ENCODE measurements around the gene APOBEC3H.
"Not testable (repeated sequence)": the region's sequence is repeated elsewhere in the genome, so short reads cannot be mapped to it uniquely, and the experiment has no call there.

APOBEC3H gene

DNA sequence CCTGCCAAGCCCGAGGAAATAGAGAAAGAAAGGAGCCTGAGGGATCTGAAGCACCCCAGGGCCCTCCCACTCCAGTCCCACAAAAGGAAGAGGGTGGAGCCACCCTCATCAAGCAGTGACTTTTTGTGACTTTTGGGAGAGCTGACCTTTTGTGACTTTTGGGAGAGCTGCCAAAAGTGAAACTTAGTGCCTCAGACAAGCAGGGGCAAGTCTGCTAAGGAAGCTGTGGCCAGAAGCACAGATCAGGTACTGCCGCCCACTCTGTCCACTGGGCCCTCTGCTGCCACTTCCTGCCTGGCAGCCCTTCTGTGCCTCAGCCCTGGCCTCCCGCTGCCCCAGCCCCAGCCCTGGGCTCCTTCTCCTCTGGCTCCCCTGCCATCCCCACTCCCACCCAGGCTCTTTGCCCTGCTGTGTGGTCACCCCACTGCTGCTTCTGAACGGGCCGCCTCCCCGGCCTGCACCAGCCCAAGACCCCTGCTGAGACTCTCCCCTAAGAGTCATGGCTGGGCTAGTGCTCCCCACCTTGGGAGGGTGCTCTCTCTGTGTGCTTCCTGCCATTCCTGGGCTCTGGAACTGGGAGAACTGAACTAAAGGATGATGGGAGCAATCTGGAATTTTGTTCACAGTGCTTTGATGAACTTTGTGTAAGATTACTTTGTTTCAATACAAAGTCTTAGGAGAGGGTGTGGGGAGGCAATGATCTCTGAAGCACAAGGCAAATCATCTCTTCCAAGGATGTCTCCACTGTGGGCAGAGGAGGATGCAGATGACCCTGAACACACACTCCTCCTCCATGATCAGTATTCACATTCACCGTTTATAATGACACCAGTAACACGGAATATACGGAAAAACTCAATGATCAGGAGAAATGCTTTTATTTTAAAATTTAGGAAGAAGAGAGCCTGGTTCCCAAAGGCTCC is at the start of gene APOBEC3H:
TSS of gene APOBEC3H (plus strand) at position 147 of the 923 bp plus-strand sequence. CDS start 3,035 bp downstream, outside the sequence.
- DNase-seq = no peak

DNA sequence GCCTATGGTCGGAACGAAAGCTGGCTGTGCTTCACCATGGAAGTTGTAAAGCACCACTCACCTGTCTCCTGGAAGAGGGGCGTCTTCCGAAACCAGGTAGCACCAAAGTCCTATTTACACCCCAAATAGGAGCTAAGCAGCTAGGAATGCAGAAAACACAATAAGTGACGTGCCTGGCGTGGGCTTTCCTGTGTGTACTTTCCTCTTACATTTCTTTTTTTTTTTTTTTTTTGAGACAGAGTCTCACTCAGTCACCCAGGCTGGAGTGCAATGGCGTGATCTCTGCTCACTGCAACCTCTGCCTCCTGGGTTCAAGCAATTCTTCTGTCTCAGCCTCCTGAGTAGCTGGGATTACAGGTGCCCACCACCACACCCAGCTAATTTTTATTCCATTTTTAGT is 47.6 kb upstream of the APOBEC3H start:
- DNase-seq = not testable (repeated sequence)

DNA sequence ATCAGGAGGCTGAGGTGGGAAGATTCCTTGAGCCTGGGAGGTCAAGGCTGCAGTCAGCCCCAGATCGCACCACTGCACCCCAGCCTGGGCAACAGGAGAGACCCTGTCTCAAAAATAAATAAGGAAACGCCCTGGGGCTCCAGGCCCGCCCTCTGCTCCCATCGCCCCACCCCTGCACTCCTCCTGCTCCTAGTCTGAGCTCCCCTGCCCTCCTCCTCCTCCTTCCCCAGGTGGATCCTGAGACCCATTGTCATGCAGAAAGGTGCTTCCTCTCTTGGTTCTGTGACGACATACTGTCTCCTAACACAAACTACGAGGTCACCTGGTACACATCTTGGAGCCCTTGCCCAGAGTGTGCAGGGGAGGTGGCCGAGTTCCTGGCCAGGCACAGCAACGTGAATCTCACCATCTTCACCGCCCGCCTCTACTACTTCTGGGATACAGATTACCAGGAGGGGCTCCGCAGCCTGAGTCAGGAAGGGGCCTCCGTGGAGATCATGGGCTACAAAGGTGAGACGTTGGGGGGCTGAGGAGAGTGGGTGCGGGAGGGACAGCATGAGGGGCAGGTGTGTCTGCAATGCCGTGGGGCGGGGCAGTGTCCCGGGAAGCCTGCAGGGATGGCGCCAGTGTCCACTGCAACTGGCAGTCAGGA is 45.1 kb upstream of the APOBEC3H start:
- not testable (repeated sequence) for DNase-seq

DNA sequence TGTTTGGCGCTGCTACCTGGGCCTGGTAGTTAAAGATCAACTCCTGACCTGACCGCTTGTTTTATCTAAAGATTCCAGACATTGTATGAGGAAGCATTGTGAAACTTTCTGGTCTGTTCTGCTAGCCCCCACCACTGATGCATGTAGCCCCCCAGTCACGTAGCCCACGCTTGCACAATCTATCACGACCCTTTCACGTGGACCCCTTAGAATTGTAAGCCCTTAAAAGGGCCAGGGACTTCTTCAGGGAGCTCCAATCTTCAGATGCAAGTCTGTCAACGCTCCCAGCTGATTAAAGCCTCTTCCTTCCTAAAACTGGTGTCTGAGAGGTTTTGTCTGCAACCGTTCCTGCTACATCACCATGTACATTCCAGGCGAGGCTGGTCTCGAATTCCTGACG is 41.4 kb upstream of the APOBEC3H start:
- no peak for DNase-seq

DNA sequence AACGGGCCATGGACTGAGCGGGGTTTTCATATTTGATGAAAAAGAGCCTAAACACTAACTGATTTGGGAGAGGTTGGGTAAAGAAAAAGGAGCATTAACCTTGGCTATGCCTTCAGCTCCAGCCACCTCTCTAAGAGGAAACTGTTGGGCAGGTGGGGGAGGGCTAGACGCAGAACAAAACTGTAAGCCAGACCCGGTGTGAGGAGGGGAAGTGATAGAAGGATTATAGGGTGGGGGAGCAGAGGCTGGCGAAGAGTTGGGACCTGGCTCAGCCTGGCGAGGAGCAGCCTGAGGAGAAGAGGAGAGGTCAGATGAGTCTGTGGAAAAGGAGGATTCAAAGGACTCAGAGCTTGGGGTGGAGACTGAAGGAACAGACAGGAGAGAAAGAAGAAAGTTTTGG is 35.8 kb upstream of the APOBEC3H start:
- DNase-seq = not testable (repeated sequence)

DNA sequence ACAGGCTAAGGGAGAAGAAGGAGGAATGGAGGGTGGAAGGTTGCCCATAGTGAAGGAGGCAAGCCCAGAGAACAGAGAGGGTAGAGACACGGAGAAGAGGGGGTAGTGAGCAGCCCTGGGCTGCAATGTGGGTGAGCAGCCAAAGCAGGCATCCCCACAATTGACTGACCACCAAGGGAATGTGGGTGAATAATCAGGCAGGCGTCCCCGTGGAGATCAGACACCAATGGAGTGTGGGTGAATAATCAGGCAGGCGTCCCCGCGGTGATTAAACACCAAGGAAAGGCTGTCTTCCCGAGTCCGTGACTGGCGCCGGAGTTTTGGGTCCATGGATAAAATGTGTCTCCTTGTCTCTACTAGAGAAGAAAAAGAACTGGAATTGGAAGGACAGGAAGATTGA is 35.1 kb upstream of the APOBEC3H start:
- DNase-seq = not testable (repeated sequence)

DNA sequence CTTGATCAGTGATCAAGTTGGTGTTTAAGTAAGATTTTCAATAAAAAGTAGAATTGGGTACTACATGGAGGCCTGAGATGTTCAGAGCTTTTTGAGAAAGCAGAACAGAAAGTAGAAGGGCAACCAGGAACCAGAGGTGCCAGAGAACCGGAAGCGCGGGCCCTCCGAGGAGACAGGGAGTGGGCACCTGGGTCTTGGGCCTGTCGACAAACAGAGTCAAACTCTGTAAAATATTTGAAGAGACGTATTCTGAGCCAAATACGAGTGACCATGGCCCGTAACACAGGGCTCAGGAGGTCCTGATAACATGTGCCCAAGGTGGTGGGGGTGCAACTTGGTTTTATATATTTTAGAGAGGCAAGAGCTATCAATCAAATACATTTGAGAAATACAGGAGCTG is 33.1 kb upstream of the APOBEC3H start:
- DNase-seq = not testable (repeated sequence)

DNA sequence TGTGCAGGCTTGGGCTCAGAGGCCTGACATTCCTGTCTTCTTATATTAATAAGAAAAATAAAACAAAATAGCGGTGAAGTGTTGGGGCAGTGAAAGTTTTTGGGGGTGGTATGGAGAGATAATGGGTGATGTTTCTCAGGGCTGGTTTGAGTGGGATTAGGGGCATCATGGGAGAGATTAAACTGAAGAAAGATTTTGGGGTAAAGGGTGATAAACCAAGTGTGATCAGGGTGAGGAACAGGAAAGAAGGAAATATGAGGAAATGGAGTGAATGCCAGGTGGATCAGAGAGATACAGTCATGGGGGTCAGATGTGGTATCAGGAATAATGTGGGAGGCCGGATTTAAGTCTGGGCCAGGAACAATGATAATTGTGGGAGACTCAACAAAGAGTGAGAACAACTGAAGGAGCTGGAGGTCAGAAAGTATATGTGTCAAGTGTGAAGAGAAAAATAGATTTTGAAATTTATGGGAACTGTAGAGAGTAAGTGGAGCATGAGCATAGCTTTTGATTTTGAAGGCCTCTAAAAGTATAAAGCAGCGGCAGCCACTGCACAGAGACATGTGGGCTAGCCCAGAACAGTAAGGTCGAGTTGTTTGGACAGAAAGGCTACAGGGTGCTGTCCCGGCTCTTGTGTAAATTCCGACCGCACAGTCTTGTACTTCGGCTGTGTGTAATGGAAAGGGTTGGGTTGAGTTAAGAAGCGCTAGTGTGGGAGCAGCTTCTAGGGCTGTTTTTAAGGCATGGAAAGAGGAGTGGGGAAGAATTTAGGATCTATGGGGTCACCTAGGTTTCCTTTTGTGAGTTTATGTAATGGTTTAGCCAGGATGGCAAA is 30.4 kb upstream of the APOBEC3H start:
- DNase-seq = not testable (repeated sequence)

DNA sequence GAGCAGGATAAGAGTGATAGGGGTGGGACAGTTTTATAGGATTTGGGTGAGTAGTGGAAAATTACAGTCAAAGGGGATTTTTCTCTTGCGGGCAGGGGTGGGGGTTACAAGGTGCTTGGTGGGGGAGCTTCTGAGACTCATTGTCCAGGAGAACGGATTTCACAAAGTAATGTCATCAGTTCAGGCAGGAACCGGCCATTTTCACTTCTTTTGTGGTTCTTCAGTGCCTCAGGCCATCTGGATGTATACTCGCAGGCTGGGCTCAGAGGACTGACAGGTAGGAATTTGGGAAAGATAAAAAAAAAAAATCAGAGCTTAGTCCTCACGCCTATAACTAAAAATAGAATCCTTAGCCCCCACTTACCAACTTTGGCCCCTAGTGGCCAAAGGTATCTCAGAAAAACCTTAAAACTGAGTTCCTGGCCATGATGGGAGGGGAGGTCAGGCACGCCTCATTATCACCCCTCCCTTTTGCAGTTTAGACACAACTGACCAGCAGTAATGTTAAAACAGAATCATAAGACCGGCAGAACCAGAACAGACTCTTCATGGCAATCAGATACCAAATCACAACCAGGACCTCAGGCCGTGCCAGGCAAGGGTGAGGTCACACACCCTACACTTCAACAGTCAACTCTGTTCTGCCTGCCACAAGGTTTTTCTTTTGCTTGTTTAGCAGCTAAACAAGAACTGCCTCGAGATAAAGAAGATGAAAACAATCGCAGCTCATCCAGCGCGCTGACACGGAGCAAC is 28.8 kb upstream of the APOBEC3H start:
- no peak for DNase-seq

DNA sequence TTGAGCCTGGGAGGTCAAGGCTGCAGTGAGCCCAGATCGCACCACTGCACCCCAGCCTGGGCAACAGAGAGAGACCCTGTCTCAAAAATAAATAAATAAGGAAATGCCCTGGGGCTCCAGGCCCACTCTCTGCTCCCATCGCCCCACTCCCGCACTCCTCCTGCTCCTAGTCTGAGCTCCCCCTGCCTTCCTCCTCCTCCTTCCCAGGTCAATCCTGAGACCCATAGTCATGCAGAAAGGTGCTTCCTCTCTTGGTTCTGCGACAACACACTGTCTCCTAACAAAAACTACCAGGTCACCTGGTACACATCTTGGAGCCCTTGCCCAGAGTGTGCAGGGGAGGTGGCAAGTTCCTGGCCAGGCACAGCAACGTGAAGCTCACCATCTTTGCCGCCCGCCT is 26.9 kb upstream of the APOBEC3H start:
- no peak for DNase-seq

DNA sequence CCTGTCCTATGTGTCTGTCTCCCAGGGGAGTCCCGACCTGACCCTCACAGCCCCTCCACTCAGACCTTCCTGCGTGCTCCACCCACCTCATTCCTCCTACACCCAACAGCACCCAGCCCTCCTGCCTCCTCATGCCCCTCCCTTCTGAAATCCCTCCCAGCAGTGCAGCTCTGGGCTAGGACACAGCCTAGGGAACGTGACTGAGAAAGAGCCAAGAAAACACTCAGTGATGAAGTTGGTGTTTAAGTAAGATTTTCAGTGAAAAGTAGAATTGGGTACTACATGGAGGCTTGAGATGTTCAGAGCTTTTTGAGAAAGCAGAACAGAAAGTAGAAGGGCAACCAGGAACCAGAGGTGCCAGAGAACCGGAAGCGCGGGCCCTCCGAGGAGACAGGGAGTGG is 24.5 kb upstream of the APOBEC3H start:
- not testable (repeated sequence) for DNase-seq

DNA sequence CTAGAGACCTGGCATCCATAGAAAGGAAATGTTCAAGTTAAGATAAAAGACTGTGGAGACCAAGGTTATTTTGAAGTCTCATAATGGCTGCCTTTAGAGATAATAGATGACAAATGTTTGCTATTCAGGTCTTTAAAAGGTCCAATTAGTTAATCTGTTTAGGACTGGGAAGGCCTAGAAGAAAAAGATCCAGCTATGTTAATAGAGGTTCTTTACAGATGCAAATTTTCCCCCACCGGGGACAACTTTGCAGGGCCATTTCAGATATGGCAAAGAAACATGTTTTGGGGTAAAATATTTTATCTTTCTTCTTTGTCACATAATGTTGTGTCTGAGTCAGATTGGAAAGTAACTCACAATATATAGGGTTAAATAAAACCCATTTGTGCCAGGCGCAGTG is 23.1 kb upstream of the APOBEC3H start:
- DNase-seq = no peak

DNA sequence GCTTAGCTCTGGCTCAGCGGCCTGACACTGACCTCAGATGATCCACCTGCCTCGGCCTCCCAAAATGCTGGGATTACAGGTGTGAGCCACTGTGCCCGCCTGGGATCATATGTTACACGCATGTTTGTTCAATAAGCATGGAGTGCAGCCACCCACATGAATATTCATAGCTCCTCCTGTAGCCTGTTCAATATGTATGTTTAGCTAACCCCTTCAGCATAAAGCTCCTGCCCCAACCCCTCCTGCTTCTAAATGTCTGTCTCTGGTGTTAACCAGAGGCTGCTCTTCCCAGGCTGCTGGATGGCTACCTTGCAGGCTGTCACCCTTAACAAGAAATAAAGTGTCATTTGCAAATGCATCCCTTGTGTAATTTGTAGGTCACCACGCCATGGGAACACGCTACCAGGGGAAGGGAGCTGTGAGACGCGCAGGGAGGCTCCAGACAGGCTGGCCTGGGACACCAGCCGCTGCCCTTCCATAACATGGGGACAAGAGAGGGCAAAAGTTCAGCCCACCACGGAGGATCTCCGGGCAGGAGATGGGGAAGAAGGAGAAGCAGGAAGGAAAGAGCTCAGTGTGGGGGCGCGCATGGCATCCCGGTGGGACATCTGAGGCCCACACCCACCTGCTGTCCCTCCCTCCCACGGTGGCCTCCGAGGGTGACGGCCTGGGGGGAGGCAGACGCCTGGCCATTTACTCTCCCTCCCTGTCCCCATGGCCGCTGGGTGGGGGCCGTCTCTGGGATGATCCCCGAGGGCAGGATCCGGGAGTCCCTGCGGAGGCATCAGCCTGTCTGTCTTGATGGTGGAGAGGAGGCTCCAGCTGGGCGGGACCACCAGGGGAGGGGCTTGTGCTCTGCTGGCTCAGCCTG is 20.7 kb upstream of the APOBEC3H start:
- DNase-seq = not testable (repeated sequence)

DNA sequence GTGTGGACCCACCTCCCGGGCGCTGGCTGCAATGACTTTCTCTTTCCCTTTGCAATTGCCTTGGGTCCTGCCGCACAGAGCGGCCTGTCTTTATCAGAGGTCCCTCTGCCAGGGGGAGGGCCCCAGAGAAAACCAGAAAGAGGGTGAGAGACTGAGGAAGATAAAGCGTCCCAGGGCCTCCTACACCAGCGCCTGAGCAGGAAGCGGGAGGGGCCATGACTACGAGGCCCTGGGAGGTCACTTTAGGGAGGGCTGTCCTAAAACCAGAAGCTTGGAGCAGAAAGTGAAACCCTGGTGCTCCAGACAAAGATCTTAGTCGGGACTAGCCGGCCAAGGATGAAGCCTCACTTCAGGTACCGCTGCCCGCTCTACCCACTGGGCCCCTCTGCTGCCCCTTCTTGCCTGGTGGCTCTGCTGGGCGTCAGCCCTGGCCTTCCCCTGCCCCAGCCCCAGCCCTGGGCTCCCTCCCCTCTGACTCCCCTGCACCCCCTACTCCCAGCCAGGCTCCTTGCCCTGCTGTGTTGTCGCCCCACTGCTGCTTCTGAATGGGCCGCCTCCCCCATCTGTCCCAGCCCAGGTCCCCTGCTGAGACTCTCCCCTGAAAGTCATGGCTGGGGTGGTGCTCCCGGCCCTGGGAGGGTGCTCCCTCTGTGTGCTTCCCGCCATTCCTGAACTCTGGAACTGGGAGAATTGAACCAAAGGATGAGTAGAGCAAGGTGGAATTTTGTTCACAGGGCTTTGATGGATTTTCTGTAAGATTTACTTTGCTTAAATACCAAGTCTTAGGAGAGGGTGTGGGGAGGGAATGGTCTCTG is 19.8 kb upstream of the APOBEC3H start, which contains the start of gene APOBEC3G:
TSS of gene APOBEC3G (plus strand) at position 250 of the 815 bp plus-strand sequence. CDS start at position 337, 87 bp downstream.
- not testable (repeated sequence) for DNase-seq

DNA sequence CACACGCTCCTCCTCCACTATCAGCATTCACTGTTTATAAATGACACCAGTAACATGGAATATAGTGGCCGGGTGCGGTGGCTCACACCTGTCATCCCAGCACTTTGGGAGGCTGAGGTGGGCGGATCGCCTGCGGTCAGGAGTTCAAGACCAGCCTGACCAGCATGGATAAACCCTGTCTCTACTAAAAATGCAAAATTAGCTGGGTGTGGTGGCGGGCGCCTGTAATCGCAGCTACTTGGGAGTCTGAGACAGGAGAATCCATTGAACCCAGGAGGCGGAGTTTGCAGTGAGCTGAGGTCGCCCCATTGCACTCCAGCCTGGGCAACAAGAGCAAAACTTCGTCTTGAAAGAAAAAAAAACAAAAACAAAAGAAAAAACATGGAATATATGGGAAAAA is 19.1 kb upstream of the APOBEC3H start:
- not testable (repeated sequence) for DNase-seq

DNA sequence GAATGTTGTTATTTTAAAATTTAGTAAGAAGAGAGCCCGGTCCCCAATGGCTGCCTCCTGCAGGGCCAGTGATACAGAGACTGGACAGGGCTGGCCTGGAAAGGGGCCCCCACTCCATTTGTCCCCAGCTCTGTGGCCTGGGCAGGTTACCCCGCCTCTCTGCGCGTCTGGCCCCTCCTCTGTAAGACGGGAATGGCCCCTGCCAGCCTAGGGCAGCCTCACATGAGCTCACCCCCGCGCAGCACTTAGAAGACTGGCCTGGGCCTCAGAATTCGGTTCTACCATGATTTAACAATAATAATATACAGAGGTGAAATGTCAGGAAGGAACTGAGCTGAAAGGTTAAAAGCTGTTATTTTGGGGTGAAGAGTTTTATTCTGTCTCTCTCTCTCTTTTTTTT is 18.7 kb upstream of the APOBEC3H start:
- DNase-seq = no peak

DNA sequence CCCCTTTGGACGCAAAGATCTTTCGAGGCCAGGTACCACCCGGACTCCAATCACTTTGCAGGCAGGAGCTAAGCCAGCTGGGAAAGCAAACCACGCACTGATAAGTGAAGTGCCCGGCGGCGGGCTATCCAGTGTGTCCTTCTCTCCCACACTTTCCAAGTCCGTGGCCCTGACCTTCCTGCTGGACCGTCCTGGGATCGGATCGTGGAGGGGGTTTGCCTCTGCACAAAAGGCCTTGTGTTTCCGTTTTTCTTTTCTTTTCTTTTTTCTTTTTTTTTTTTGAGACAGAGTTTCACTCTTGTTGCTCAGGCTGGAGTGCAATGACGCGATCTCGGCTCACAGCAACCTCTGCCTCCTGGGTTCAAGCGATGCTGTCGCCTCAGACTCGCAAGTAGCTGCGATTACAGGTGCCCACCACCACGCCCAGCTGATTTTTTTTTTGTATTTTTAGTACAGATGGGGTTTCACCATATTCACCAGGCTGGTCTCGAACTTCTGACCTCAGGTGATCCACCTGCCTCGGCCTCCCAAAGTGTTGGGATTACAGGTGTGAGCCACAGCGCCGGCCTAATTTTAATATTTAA is 17.9 kb upstream of the APOBEC3H start:
- DNase-seq = not testable (repeated sequence)

DNA sequence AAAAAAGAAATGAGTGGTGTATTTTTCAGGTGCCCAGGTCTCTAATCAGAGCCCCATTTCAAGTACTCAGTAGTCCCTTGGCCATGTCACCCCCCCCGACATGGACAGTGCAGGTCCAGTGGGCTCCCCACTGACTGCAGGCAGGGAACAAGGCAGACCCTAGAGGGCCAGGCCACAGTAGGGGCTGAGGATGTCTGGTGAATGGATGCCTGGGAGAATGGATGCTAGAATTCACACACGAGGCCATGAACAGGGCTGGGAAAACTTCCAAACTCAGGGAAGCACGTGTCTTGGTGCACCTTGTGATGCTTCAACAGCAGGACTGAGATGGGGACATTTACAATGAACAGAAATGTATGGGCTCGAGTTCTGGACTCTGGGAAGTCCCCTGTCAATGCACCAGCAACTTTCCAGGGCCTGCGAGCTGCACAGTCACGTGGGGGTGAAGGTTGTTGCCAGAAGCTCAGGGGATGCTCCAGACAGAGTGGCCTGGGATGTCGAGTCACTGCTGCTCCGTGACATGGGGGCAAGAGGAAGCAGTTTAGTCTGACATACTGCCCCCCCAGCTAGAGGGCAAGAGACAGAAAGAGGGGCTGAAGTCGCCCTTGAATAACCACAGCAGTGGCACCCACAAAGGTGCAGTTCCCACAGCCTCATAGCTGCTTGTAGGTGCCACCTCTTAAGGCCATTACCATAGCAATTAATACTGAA is 16.8 kb upstream of the APOBEC3H start:
- DNase-seq = no peak

DNA sequence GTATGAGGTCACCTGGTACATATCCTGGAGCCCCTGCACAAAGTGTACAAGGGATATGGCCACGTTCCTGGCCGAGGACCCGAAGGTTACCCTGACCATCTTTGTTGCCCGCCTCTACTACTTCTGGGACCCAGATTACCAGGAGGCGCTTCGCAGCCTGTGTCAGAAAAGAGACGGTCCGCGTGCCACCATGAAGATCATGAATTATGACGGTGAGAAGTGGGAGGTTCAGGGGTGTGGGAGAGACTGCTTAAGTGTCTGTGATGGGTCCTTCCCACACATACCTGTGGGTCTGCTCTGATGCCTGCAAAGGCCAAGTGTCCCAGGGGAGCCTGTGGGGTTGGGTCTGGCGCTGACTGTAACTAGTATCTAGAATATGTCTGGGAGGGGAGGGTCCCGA is 16.0 kb upstream of the APOBEC3H start:
- no peak for DNase-seq
